HG03175 (cell line): Measurements from ENCODE around the gene RCBTB2.

Experiments
- ATAC-seq: cut with Tn5 transposase; IDR thresholded peaks from one replicate; pipeline ENCODE4 v1.9.1; 2021; ENCODE audit warnings: mild to moderate bottlenecking, moderate library complexity; ENCODE audit not compliant: unreplicated experiment

RCBTB2 gene

GRCh38 chr13:48564056-48564455, 31.2 kb upstream of the RCBTB2 start:
- no peak for ATAC-seq

GRCh38 chr13:48563626-48564025, 30.7 kb upstream of the RCBTB2 start:
- ATAC-seq: no peak

- peak; percentile 99 for ATAC-seq
Observed at GRCh38 chr13:48562296-48563066, 29.6 kb upstream of the RCBTB2 start.

- no peak for ATAC-seq
Observed at GRCh38 chr13:48561466-48562235, 28.8 kb upstream of the RCBTB2 start.

- ATAC-seq: no peak
Observed at GRCh38 chr13:48560657-48561337, 27.9 kb upstream of the RCBTB2 start.

- no peak for ATAC-seq
Observed at GRCh38 chr13:48559638-48560320, 26.9 kb upstream of the RCBTB2 start.

- ATAC-seq: no peak
Observed at GRCh38 chr13:48556817-48557216, 23.9 kb upstream of the RCBTB2 start.

- ATAC-seq: no peak
Observed at GRCh38 chr13:48555441-48555840, 22.6 kb upstream of the RCBTB2 start.

- no peak for ATAC-seq
Observed at GRCh38 chr13:48551329-48551728, 18.4 kb upstream of the RCBTB2 start.

- ATAC-seq: no peak
Observed at GRCh38 chr13:48549658-48550057, 16.8 kb upstream of the RCBTB2 start.

GRCh38 chr13:48547663-48548092, 14.8 kb upstream of the RCBTB2 start:
- ATAC-seq: no peak

- no peak for ATAC-seq
Observed at GRCh38 chr13:48545608-48546007, 12.7 kb upstream of the RCBTB2 start.

GRCh38 chr13:48542581-48543341, 9.9 kb upstream of the RCBTB2 start:
- ATAC-seq: no peak

GRCh38 chr13:48542138-48542537, 9.3 kb upstream of the RCBTB2 start:
- no peak for ATAC-seq

GRCh38 chr13:48539550-48539949, 6.7 kb upstream of the RCBTB2 start:
- no peak for ATAC-seq

GRCh38 chr13:48536621-48537250, 3.9 kb upstream of the RCBTB2 start:
- ATAC-seq: no peak

GRCh38 chr13:48535766-48536165, 2.9 kb upstream of the RCBTB2 start:
- ATAC-seq: no peak

GRCh38 chr13:48534911-48535501, 2.1 kb upstream of the RCBTB2 start:
- no peak for ATAC-seq

GRCh38 chr13:48533961-48534600, 1.2 kb upstream of the RCBTB2 start:
- ATAC-seq: no peak
